Mesodermal cell (in vitro differentiated cells): ENCODE data around the gene YAF2. TPM values are rescaled to one million over a fixed set of nuclear protein-coding genes. Genes with fewer than 3 reads are reported as not detected.
A peak's percentile ranks its signal among the peaks of the same experiment; 100 is the strongest.

Source experiments
- H3K27ac ChIP-seq: 2 replicates; pipeline ENCODE4 v1.7.0; 2013; ENCODE audit warnings: mild to moderate bottlenecking, low read depth, low read length, moderate library complexity; ENCODE audit not compliant: severe bottlenecking
- H3K36me3 ChIP-seq: 2 replicates; pipeline ENCODE4 v1.7.1; 2013; ENCODE audit warnings: mild to moderate bottlenecking, low read length, moderate library complexity; ENCODE audit not compliant: control insufficient read depth, insufficient read depth
- H3K4me1 ChIP-seq: one replicate; pipeline ENCODE4 v1.7.1; 2013; ENCODE audit warnings: mild to moderate bottlenecking, low read length; ENCODE audit not compliant: insufficient read depth, control insufficient read depth, poor library complexity, severe bottlenecking
- H3K4me3 ChIP-seq: 2 replicates; pipeline ENCODE4 v1.7.0; 2013; ENCODE audit warnings: low read length, control low read depth, mild to moderate bottlenecking; ENCODE audit not compliant: insufficient read depth, poor library complexity, severe bottlenecking; ENCODE audit errors: extremely low read depth
- H3K9me3 ChIP-seq: 2 replicates; pipeline ENCODE4 v1.7.1; 2013; ENCODE audit warnings: mild to moderate bottlenecking, low read length, moderate library complexity; ENCODE audit not compliant: control insufficient read depth
- WGBS, 2 experiments: methylation state at CpG; one replicate each; pipeline ENCODE4 v1.1.5; 2013; ENCODE audit warnings: missing lambda C conversion rate in 2 of 2; ENCODE audit not compliant: insufficient coverage in 2 of 2; 5-methylcytosine and 5-hydroxymethylcytosine counted together
- polyA plus RNA-seq, 2 experiments: library from polyadenylated mRNA; stranded (reverse); fragments of 50-300 nt; gene quantifications; one replicate each; pipeline ENCODE4 v1.2.3, GENCODE V29; 2013

The YAF2 gene, protein sequence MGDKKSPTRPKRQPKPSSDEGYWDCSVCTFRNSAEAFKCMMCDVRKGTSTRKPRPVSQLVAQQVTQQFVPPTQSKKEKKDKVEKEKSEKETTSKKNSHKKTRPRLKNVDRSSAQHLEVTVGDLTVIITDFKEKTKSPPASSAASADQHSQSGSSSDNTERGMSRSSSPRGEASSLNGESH
- 24.9 TPM for polyA plus RNA-seq (2013, experiment 1 of 2)
- polyA plus RNA-seq (2013, experiment 2 of 2): 23.1 TPM

DNA sequence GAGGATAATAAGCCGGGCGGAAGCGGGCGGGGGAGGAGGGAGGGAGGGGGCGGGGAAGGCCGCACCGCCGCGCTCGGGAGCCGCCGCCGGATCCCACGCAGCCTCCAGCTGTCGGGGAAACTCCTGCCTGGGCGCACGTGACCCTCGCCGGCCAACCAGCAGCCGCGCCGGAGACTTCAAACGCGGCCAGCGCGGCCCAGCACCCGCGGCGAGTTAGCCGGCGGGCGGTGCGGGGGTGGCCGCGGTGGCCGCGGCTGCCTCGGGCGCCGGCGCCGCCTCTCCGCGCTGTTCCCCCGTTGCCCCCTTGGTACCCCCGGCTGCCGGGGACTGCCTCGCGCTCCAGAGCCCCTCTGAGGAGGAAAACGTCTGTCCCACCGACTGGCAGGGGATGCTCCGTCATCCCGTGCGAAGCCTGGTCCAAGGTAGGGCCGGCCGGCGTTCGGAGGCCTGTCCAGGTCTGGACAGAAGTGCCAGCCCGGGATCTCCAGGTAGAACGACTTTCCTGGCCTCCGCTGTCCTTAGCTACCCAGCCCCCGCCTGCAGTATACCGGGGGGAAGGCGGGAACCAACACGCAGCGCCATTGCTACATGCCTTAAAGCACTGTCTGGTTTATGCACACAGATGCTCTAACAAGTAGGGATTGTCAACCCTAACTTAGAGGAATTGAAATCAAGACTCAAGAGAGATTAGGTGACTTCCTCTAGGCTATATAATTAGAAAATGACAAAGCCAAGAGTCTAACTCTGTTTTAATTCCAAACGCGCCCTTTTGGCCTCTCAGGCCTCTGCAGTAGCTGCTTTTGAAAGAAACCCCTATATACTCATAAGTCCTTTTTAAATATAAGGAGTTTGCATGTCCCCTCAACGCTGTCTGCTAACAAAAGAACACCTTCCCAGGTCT lies at the start of gene YAF2:
Gene YAF2, minus strand, starts transcription at position 9 of the 901 bp plus-strand sequence. CDS start 68 bp downstream, outside the sequence.
- Histone ChIP-seq H3K4me3 (peak within 1 kb of the TSS; percentile 64), H3K36me3 (peaks cover 20% of the 10 kb centered on the region), H3K9me3 (no peaks in the 10 kb centered on the region), H3K4me1 (no peaks in the 10 kb centered on the region), H3K27ac (peak within 1 kb of the TSS; percentile 91)
- WGBS, 2 experiments: 4 to 5% methylated on average over 52 to 59 of the region's 69 CpGs

DNA sequence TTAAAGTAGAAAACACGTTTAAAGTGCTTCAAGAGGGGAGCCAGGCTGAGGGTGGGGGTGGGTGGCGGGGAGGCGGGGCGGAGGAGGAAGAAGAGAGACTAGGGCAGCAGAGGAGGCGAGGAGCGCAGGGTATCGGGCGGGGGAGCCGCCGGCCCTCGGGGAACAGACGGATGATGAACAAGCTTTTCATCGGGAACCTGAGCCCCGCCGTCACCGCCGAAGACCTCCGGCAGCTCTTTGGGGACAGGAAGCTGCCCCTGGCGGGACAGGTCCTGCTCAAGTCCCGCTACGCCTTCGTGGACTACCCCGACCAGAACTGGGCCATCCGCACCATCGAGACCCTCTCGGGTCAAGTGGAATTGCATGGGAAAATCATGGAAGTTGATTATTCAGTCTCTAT lies 48.7 kb upstream of the YAF2 start:
- H3K27ac ChIP-seq: no peak overlapping the region
- H3K36me3 ChIP-seq: no peaks in the 10 kb centered on the region
- no peaks in the 10 kb centered on the region for H3K4me1 ChIP-seq
- 92 to 94% methylated on average over 16 to 24 of the region's 26 CpGs for WGBS, 2 experiments
- H3K9me3 ChIP-seq: no peaks in the 10 kb centered on the region
- no peak overlapping the region for H3K4me3 ChIP-seq

DNA sequence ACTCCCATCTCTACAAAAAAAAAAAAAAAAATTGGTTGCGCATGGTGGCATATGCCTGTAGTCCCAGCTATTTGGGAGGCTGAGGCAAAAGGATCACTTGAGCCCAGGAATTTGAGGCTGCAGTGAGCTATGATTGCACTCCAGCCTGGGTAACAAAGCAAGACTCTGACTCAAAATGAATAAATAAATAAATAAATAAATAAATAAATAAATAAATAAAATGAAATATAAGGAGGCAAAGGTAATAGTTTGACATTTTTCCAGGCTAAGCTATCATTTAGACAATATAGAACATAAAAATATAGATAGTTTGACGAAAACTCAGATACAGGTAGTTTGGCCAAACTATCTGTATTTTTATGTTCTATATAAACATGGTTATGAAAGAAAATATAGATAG lies 47.4 kb upstream of the YAF2 start:
- WGBS, 2 experiments: no CpG with 5 or more reads among the region's 2 CpGs
- Histone ChIP-seq H3K9me3 (no peaks in the 10 kb centered on the region), H3K4me3 (no peak overlapping the region), H3K4me1 (no peaks in the 10 kb centered on the region), H3K36me3 (no peaks in the 10 kb centered on the region), H3K27ac (no peak overlapping the region)

DNA sequence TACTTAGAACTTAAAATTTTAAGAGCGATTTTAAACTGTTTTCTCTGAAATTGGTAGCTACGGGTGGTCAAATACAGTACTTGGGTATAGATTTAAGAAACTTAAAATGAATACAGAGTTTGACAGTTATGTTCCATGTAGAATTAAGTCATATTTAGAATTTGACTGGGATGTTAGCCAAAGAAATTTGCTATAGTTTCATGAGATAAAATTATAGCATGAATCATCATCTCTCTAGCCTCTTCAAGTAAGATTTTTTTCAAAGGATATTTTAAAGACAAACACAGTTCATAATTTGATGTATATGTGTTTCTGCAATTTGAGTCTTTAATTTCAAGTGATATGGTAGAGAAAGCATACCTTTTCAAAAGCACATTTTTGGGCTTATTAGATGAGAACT lies 46.8 kb upstream of the YAF2 start:
- 90 to 100% methylated on average over 2 of the region's 2 CpGs for WGBS, 2 experiments

DNA sequence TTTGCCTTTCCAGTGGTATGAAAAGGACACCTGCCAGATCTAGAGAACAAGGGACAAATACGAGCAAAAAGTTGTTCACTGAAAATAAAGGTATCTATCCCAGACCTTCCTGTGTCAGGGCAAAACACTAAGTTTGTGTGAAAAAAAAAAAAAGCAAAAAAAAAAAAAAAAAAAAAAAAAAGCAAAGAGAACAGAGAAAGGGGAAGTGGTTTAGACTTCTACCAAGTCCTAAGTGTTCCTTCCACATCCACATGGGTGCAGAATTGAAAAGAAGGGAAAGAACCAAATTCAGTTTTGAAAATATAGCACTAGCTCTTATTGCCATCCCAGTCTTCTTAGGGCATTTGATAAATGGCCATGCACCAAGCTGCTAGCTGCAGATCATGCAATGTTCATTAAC lies 46.1 kb upstream of the YAF2 start:
- Histone ChIP-seq H3K4me3 (no peak overlapping the region), H3K9me3 (no peaks in the 10 kb centered on the region), H3K27ac (no peak overlapping the region), H3K4me1 (no peaks in the 10 kb centered on the region), H3K36me3 (no peaks in the 10 kb centered on the region)
- WGBS, 2 experiments: no CpG with 5 or more reads among the region's 1 CpG

More for the DNA sequence above, 46.8 kb upstream of the YAF2 start:
- Histone ChIP-seq H3K36me3 (no peaks in the 10 kb centered on the region), H3K27ac (no peak overlapping the region), H3K4me1 (no peaks in the 10 kb centered on the region), H3K4me3 (no peak overlapping the region), H3K9me3 (no peaks in the 10 kb centered on the region)

DNA sequence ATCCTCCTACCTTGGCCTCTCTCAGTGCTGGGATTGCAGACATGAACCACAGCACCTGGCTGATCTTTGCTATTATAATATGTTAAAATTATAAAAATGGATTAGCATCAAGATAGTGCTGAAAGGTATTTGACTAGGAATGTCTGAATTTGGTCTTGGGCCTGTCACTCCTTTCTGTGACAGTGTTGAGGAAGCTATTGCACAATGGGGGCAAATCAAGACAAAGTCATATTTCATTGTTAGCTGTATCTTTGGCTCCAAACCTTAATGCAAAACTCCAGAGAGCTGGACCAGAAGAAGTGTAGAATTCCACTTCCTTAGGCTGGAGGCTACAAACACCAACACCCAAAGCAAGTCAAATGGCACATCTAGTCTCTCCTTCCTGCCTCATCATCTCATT lies 45.7 kb upstream of the YAF2 start:
- Histone ChIP-seq H3K9me3 (no peaks in the 10 kb centered on the region), H3K4me1 (no peaks in the 10 kb centered on the region), H3K36me3 (no peaks in the 10 kb centered on the region), H3K27ac (no peak overlapping the region), H3K4me3 (no peak overlapping the region)

DNA sequence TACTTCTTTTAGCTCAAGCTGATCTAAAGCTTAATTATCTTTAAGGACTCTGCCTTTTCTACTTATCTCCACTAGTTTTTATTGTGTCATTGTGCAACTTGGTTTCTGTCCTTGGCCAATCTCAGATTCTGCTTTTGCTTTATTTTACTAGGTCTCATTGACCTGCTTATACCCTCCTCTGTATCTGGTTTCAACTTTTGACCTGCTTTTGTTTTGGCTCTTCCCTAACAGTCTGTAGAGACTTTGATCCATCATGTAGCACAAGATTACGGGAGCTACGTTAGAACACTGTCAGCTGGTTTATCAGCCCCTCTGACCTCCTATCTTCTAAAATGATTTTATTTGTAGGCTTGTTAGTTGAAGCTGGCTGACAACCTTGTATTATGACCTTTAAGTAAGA lies 44.2 kb upstream of the YAF2 start:
- Histone ChIP-seq H3K4me1 (no peaks in the 10 kb centered on the region), H3K27ac (no peak overlapping the region), H3K36me3 (no peaks in the 10 kb centered on the region), H3K4me3 (no peak overlapping the region), H3K9me3 (no peaks in the 10 kb centered on the region)
- WGBS, 2 experiments: 86% methylated on average over 1 of the region's 2 CpGs; no CpG with 5 or more reads in 1 of the 2 experiments

DNA sequence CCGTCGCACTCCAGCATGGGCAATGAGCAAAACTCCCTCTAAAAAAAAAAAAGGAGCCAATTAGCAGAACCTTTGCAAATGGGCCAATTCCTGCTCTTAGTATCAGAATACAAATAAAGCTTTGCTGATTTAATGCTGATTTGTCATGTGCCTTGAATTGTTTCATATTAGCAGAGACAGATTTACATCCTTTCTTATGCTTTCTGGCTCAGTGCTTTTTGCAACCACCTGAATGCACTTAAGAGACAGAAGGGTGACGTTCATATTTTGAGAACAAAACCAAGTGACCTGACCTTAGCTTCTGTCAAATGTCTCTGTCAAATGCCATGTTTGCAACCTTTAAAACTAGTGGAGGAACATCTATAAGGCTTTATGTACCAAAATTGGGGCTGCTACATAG lies 43.8 kb upstream of the YAF2 start:
- Histone ChIP-seq H3K36me3 (no peaks in the 10 kb centered on the region), H3K4me3 (no peak overlapping the region), H3K27ac (no peak overlapping the region), H3K9me3 (no peaks in the 10 kb centered on the region), H3K4me1 (no peaks in the 10 kb centered on the region)
- 90 to 95% methylated on average over 1 to 3 of the region's 3 CpGs for WGBS, 2 experiments

DNA sequence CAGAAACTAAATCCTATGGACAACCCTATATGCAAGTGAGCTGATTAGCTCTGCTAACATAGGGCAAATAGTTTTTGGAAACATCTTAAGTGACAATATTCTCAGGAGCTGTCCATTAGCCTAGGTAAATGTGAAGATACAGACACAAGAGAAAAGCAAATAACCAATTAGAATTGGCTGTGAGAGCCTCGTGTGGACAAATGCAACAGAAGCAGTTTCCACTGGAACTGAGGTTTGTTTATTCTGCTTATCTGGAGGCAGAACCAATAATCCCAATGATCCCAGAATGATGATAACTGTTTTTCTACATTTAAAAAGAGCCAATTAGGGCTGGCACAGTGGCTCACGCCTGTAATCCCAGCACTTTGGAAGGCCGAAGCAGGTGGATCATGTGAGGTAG lies 43.2 kb upstream of the YAF2 start:
- no peaks in the 10 kb centered on the region for H3K36me3 ChIP-seq
- no peak overlapping the region for H3K4me3 ChIP-seq
- no peaks in the 10 kb centered on the region for H3K9me3 ChIP-seq
- H3K27ac ChIP-seq: no peak overlapping the region
- WGBS, 2 experiments: 92 to 100% methylated on average over 1 to 2 of the region's 3 CpGs
- no peaks in the 10 kb centered on the region for H3K4me1 ChIP-seq

DNA sequence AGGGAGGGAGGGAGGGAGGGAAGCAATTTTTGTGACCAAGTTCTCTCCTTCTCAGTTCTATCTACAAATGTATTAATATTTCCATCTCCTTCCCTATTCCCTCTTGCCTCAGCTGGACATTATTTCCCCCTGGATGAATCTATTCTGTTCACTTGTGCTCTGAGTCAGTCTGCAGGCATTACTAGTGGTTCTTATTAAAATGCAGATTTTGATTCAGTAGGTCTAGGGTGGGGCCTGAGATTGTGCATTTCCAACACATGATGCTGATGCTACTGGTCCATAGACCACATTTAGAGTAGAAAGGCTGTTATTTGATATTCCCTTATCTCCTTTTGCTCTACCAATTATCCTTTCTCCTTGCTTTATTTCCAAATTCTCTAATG lies 40.1 kb upstream of the YAF2 start:
- H3K4me3 ChIP-seq: no peak overlapping the region
- no peaks in the 10 kb centered on the region for H3K9me3 ChIP-seq
- no peaks in the 10 kb centered on the region for H3K36me3 ChIP-seq
- no peaks in the 10 kb centered on the region for H3K4me1 ChIP-seq
- H3K27ac ChIP-seq: no peak overlapping the region
